HEK293 (cell line): Measurements from ENCODE around the gene C4BPB.

Experiments used
- CTCF ChIP-seq: fragments of 450-650 bp; formaldehyde crosslinking; IDR thresholded peaks from 2 replicates; pipeline ENCODE4 v1.5.1; 2016; ENCODE audit warnings: missing biosample characterization, missing genetic modification characterization
- KLF7 ChIP-seq: fragments of 450-650 bp; formaldehyde crosslinking; IDR thresholded peaks from 2 replicates; pipeline ENCODE4 v1.5.1; 2016; ENCODE audit warnings: missing biosample characterization, missing genetic modification characterization, borderline replicate concordance
- TCF7L2 ChIP-seq: IDR thresholded peaks from 2 replicates; pipeline ENCODE4 v1.6.1; 2011; ENCODE audit warnings: low read depth, mild to moderate bottlenecking, inconsistent platforms, low read length, moderate library complexity, borderline replicate concordance
- TSHZ1 ChIP-seq: fragments of 450-650 bp; formaldehyde crosslinking; IDR thresholded peaks from 2 replicates; pipeline ENCODE4 v1.5.1; 2016; ENCODE audit warnings: missing biosample characterization, missing genetic modification characterization, borderline replicate concordance
- ZBTB11 ChIP-seq: fragments of 450-650 bp; formaldehyde crosslinking; conservative IDR thresholded peaks from 2 replicates; pipeline ENCODE4 v1.5.1; 2016; ENCODE audit warnings: low read depth, missing biosample characterization, missing genetic modification characterization
- ZBTB49 ChIP-seq: fragments of 450-650 bp; formaldehyde crosslinking; IDR thresholded peaks from 2 replicates; pipeline ENCODE4 v1.5.1; 2016; ENCODE audit warnings: missing biosample characterization, missing genetic modification characterization, low read depth
- ZNF274 ChIP-seq, 2 experiments: fragments of 200-500 bp in 1 of 2; fragments of 450-650 bp in 1 of 2; sonication (Bioruptor generic) in 1 of 2; formaldehyde crosslinking in 1 of 2; IDR thresholded peaks; 2 replicates each; pipeline versions ENCODE4 v1.5.1 to v1.6.1; 2014 to 2016; ENCODE audit warnings: borderline replicate concordance in 1 of 2, inconsistent platforms in 1 of 2, low read length in 1 of 2, missing biosample characterization in 1 of 2, missing genetic modification characterization in 1 of 2
- ZNF311 ChIP-seq: fragments of 450-650 bp; formaldehyde crosslinking; IDR thresholded peaks from 2 replicates; pipeline ENCODE4 v1.5.1; 2017; ENCODE audit warnings: missing biosample characterization, missing genetic modification characterization, borderline replicate concordance
- ZNF416 ChIP-seq: fragments of 450-650 bp; formaldehyde crosslinking; IDR thresholded peaks from 2 replicates; pipeline ENCODE4 v1.5.1; 2016; ENCODE audit warnings: missing biosample characterization, missing genetic modification characterization
- ZNF501 ChIP-seq: fragments of 450-650 bp; formaldehyde crosslinking; IDR thresholded peaks from 2 replicates; pipeline ENCODE4 v1.5.1; 2016; ENCODE audit warnings: missing biosample characterization, missing genetic modification characterization
- TF ChIP-seq, protein P1 (sequence below): fragments of 450-650 bp; formaldehyde crosslinking; IDR thresholded peaks from 2 replicates; pipeline ENCODE4 v1.5.1; 2016; ENCODE audit warnings: missing biosample characterization, missing genetic modification characterization

DNA sequence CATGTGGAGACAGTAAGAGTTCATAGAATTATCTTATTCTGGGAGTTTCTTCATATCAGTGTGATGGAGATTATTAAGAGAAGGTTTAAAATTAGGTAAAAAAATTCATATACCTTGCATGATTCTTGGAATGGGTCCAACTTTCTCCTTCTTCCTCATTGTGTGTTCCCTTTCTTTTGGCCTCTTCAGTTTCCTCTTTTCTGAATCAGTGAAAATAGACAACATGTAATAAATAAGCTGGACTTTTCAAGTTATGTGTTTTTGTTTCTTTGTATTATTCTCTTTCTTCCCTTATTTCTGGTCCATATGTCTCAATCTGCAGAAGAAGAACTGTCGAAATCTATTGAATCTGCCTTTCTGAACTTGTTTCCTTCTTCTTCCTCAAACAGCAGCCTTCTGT lies 45.9 kb downstream of the C4BPB start:
- TF ChIP-seq TSHZ1 = no peak
- no peak for TF ChIP-seq ZNF311 (tag by site-specific recombination)
- TF ChIP-seq, protein P1, sequence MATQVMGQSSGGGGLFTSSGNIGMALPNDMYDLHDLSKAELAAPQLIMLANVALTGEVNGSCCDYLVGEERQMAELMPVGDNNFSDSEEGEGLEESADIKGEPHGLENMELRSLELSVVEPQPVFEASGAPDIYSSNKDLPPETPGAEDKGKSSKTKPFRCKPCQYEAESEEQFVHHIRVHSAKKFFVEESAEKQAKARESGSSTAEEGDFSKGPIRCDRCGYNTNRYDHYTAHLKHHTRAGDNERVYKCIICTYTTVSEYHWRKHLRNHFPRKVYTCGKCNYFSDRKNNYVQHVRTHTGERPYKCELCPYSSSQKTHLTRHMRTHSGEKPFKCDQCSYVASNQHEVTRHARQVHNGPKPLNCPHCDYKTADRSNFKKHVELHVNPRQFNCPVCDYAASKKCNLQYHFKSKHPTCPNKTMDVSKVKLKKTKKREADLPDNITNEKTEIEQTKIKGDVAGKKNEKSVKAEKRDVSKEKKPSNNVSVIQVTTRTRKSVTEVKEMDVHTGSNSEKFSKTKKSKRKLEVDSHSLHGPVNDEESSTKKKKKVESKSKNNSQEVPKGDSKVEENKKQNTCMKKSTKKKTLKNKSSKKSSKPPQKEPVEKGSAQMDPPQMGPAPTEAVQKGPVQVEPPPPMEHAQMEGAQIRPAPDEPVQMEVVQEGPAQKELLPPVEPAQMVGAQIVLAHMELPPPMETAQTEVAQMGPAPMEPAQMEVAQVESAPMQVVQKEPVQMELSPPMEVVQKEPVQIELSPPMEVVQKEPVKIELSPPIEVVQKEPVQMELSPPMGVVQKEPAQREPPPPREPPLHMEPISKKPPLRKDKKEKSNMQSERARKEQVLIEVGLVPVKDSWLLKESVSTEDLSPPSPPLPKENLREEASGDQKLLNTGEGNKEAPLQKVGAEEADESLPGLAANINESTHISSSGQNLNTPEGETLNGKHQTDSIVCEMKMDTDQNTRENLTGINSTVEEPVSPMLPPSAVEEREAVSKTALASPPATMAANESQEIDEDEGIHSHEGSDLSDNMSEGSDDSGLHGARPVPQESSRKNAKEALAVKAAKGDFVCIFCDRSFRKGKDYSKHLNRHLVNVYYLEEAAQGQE (tag by site-specific recombination) = no peak
- TF ChIP-seq CTCF = no peak
- TF ChIP-seq ZBTB49 (tag by site-specific recombination) = no peak
- TF ChIP-seq TCF7L2 = no peak
- TF ChIP-seq KLF7 (tag by site-specific recombination) = no peak
- TF ChIP-seq ZNF274 (IDR thresholded peaks at IDR 0.05; ENCODE audit: low read length) = no peak
- no peak for TF ChIP-seq ZNF274 (tag by site-specific recombination; IDR thresholded peaks at IDR 0.05; ENCODE audit: borderline replicate concordance)
- TF ChIP-seq ZNF416 = no peak
- no peak for TF ChIP-seq ZBTB11 (tag by site-specific recombination)
- no peak for TF ChIP-seq ZNF501 (tag by site-specific recombination)
